Kidney glomerular epithelial cell (primary cell): ENCODE measurements around the gene MEGF6.

ENCODE experiments used
- DNase-seq: peaks from one replicate; lab custom pipeline; 2025; lab: John Stamatoyannopoulos, UW

MEGF6 gene

DNA sequence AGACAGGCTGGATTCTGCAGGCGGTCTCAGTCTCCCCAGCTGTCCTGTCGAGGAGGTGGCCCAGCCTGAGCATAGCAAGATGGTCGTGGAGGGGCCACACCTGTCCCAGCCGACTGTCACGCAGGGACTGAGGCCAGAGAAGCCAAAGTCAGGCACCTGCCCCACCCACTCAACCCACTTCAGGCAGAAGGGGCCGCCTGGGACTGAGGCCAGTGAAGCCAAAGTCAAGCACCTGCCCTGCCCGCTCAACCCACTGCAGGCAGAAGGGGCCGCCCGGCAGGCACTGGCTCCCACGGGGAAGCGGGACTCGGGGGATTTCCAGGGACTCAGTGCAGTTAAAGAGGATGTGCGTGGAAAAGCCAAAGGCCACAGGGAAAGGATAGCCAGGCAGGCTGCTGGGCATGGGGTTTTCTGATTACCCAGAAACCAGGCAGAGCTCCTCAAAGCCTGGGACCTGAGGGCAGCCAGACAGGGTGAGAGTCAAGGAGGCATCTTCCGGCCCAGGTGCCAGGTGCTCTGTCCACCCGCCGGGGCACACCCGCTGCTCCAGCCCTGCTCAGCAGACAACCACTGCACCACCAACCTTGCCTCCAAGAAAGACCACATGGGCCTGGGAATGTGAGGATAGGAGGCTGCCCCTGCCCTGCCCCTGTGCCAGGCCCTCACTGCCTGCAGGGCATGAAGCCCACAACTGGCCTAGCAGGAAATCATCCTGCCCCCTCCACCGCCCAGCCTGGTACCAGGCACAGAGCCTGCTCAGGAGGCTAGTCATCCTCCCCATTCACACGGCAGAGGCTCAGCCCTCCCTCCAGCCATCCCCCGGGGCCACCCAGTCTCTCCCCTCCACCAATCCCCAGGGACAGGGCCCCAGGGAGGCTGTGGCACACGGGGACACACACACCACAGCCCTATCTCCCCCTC lies 41.0 kb downstream of the MEGF6 start:
- no peak for DNase-seq

DNA sequence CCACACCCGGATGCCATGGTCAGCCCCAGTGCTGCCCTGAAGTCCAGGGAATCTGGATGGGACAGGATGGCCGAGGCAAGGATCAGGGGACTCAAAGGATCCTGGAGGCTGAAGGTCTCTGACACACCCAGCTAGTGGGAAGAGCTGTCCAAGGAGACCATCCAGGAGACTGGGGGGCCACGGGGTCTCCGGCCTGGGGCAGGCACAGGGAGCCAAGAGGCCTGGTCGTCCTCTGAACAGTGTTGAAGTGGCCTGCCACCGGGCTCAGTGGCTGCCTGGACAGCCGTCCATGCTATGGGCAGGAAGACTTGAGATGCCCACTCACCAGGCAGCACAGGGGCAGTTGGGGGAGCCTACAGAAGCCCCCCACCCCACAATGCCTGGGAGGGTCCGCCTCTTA lies 41.9 kb downstream of the MEGF6 start:
- DNase-seq, result no peak

- no peak for DNase-seq
These were observed 42.4 kb downstream of the MEGF6 start for GRCh38 chr1:3568815-3569435.

- no peak for DNase-seq
These were observed 44.1 kb downstream of the MEGF6 start for GRCh38 chr1:3566951-3567804.

GRCh38 chr1:3566003-3566885 lies 45.1 kb downstream of the MEGF6 start:
- DNase-seq, result no peak

GRCh38 chr1:3564921-3565831 lies 46.1 kb downstream of the MEGF6 start:
- no peak for DNase-seq

- DNase-seq, result no peak
These were observed 47.7 kb downstream of the MEGF6 start for GRCh38 chr1:3563610-3564009.

- no peak for DNase-seq
These were observed 48.2 kb downstream of the MEGF6 start for GRCh38 chr1:3563125-3563524.

- DNase-seq, result no peak
These were observed 48.6 kb downstream of the MEGF6 start for GRCh38 chr1:3562712-3563111.

DNA sequence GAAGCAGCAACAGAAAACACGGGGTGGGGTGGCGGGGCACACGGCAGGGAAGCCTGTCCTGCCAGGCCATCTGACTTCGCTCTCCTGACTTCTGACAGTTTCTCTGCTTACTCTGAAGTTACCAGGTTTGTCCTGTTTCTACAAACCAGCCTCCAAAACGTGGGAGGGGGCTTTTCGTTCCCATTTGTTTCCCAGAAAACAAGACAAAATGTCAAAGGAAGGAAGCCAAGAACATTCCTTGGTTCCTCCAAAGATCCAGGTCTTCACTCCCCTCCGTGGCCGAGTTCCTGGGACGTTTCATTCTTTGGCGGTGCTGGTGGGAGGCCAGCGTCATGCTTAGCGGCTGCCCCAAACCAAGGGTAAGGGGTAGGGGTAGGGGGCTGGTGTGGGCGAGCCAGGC lies 49.6 kb downstream of the MEGF6 start:
- DNase-seq, result no peak

- DNase-seq, result no peak
These were observed 50.3 kb downstream of the MEGF6 start for GRCh38 chr1:3560981-3561380.

- no peak for DNase-seq
These were observed 50.9 kb downstream of the MEGF6 start for GRCh38 chr1:3560251-3560871.

DNA sequence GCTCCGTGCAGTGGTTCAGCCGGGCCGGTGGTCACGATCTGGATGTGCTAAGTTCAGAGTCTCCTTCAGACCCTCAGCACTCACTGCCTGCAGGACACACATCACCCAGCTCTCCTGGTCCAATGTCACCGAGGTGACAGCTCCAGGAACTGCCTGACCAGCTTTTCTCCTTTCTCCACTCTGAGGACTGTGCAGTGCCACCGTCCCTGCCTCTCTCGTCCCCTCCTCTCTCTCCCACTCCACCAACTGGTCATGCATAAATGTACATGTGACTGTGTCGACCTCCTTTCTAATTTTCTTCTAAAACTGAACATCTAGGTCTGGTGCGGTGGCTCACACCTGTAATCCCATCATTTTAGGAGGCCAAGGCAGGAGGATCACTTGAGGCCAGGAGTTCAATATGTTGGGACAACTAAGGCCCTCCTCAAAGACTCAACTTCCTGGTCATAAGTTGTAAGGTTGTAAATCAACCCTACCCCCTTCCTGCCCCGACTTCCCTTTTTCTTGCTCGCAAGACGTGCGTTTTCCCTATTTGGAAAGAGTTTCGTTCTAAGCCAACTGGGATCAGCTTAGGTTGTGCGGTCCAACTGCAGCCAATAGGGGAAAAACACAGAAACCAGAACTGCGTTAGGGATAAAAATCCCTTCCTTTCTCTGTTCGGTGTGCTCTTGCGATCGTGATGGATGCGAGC lies 53.1 kb downstream of the MEGF6 start:
- DNase-seq, result no peak

- DNase-seq, result no peak
These were observed 53.9 kb downstream of the MEGF6 start for GRCh38 chr1:3557366-3557765.

DNA sequence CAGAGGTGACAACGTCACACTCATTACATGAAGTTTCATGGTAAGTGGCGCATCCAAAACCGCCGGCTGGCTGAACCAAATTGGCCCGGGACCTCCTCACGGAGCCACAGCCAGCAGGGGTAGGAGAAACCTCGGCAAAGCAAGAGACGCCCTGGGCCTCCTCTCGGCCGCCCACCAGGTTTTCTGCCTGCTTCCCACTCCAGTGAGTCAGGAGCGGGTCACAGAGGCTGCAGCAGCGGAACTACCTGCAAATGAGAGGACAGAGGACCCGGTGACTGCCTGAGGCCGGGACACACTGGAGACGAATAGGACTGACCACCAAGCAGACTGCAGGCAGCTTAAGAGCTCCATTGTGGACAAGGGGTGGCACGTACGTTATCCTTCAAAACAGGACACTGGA lies 55.0 kb downstream of the MEGF6 start:
- no peak for DNase-seq

- no peak for DNase-seq
These were observed 56.0 kb downstream of the MEGF6 start for GRCh38 chr1:3555131-3555920.

DNA sequence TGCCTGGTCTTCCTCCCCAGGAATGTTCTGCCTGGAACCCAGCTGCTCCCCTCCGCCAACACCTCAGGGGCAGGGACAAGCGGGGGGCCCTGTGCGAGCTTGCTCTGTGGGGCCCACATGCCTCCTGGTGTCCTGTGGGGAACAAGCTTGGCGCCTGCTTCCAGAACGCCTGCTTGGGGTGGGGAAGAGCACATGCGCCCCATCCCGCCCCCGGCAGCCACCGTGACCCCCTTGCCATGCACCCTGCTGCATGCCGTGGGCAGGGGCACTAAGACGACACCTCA lies 57.4 kb downstream of the MEGF6 start:
- no peak for DNase-seq

- no peak for DNase-seq
These were observed 58.0 kb downstream of the MEGF6 start for GRCh38 chr1:3553166-3553939.
